Gastrocnemius medialis (tissue), 4 donors: ENCODE data around the gene MSI2.

Source experiments
- POLR2A ChIP-seq, 2 donors: fragments of 450-650 bp; IDR thresholded peaks; one replicate each; pipeline ENCODE4 v1.6.1; 2017; ENCODE audit warnings: antibody characterized with exemption in 2 of 2, mild to moderate bottlenecking in 2 of 2, moderate library complexity in 2 of 2
- TF ChIP-seq, protein P1 (sequence below), 5 experiments: fragments of 450-650 bp in 3 of 5; fragments of 200-600 bp in 2 of 5; sonication (generic) in 2 of 5; IDR thresholded peaks in 4 of 5; conservative IDR thresholded peaks in 1 of 5; 1 replicate in 4 of 5; 2 replicates in 1 of 5; pipeline ENCODE4 v1.5.1; 2016 to 2019; ENCODE audit warnings: antibody characterized with exemption in 5 of 5, mild to moderate bottlenecking in 3 of 5, moderate library complexity in 3 of 5

- TF ChIP-seq POLR2A (IDR thresholded peaks at IDR 0.05): no peak
- TF ChIP-seq, protein P1, sequence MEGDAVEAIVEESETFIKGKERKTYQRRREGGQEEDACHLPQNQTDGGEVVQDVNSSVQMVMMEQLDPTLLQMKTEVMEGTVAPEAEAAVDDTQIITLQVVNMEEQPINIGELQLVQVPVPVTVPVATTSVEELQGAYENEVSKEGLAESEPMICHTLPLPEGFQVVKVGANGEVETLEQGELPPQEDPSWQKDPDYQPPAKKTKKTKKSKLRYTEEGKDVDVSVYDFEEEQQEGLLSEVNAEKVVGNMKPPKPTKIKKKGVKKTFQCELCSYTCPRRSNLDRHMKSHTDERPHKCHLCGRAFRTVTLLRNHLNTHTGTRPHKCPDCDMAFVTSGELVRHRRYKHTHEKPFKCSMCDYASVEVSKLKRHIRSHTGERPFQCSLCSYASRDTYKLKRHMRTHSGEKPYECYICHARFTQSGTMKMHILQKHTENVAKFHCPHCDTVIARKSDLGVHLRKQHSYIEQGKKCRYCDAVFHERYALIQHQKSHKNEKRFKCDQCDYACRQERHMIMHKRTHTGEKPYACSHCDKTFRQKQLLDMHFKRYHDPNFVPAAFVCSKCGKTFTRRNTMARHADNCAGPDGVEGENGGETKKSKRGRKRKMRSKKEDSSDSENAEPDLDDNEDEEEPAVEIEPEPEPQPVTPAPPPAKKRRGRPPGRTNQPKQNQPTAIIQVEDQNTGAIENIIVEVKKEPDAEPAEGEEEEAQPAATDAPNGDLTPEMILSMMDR (IDR thresholded peaks at IDR 0.05 in 4 of 5, conservative IDR thresholded peaks at IDR 0.05 in 1 of 5): no peak
These were observed 314.5 kb downstream of the MSI2 start for GRCh38 chr17:57570724-57571344.
